ENCODE measurements around the gene KCNK2.
"Not testable (repeated sequence)": the region's sequence is repeated elsewhere in the genome, so short reads cannot be mapped to it uniquely, and the experiment has no call there.

KCNK2 gene

GRCh38 chr1:215160351-215160750, 77.8 kb downstream of the KCNK2 start:
- DNase-seq, result no peak

- not testable (repeated sequence) for DNase-seq
Measured at GRCh38 chr1:215163144-215163543, 80.6 kb downstream of the KCNK2 start.

- no peak for DNase-seq
Measured at GRCh38 chr1:215166886-215167285, 84.3 kb downstream of the KCNK2 start.

- DNase-seq, result peak; percentile 2
Measured at GRCh38 chr1:215181518-215181917, 99.0 kb downstream of the KCNK2 start.

- DNase-seq, result no peak
Measured at GRCh38 chr1:215185067-215185620, 102.6 kb downstream of the KCNK2 start.

- DNase-seq, result no peak
Measured at GRCh38 chr1:215188302-215188950, 105.9 kb downstream of the KCNK2 start.

GRCh38 chr1:215192306-215192705, 109.8 kb downstream of the KCNK2 start:
- DNase-seq, result no peak

- DNase-seq, result no peak
Measured at GRCh38 chr1:215198021-215198420, 115.5 kb downstream of the KCNK2 start.

GRCh38 chr1:215200121-215200520, 117.6 kb downstream of the KCNK2 start:
- DNase-seq, result no peak

- DNase-seq, result no peak
Measured at GRCh38 chr1:215201283-215201682, 118.7 kb downstream of the KCNK2 start.

- no peak for DNase-seq
Measured at GRCh38 chr1:215202868-215203267, 120.3 kb downstream of the KCNK2 start.

- no peak for DNase-seq
Measured at GRCh38 chr1:215210167-215210566, 127.6 kb downstream of the KCNK2 start.

- DNase-seq, result no peak
Measured at GRCh38 chr1:215215846-215216245, 133.3 kb downstream of the KCNK2 start.

- no peak for DNase-seq
Measured at GRCh38 chr1:215219372-215219771, 136.8 kb downstream of the KCNK2 start.

GRCh38 chr1:215220346-215220745, 137.8 kb downstream of the KCNK2 start:
- no peak for DNase-seq

- DNase-seq, result no peak
Measured at GRCh38 chr1:215226757-215227156, 144.2 kb downstream of the KCNK2 start.

GRCh38 chr1:215228193-215228592, 145.7 kb downstream of the KCNK2 start:
- DNase-seq, result no peak

GRCh38 chr1:215241451-215241850, 158.9 kb downstream of the KCNK2 start:
- no peak for DNase-seq

GRCh38 chr1:215243345-215244054, 161.0 kb downstream of the KCNK2 start:
- no peak for DNase-seq

GRCh38 chr1:215250913-215251312, 168.4 kb downstream of the KCNK2 start:
- no peak for DNase-seq

- no peak for DNase-seq
Measured at GRCh38 chr1:215251428-215251827, 168.9 kb downstream of the KCNK2 start.

- DNase-seq, result no peak
Measured at GRCh38 chr1:215252164-215252563, 169.6 kb downstream of the KCNK2 start.

- DNase-seq, result no peak
Measured at GRCh38 chr1:215256936-215257679, 174.6 kb downstream of the KCNK2 start.

- DNase-seq, result no peak
Measured at GRCh38 chr1:215260711-215261110, 178.2 kb downstream of the KCNK2 start.
